Adrenal gland (tissue), 12 donors: ENCODE results near the gene INPP4B. TPM values are rescaled to one million over a fixed set of nuclear protein-coding genes. Genes with fewer than 3 reads are reported as not detected.

Source experiments
- DNase-seq, 7 donors: peaks; one replicate each; pipeline ENCODE4 v3.0.0-alpha.2; 2019 to 2020
- H3K27ac ChIP-seq, 5 donors: fragments of 200-600 bp; sonication (generic) in 4 of 5; 1 replicate in 3 of 5; 2 replicates in 2 of 5; pipeline versions ENCODE4 v1.5.1 to v1.8.0; 2016 to 2020; ENCODE audit warnings: mild to moderate bottlenecking in 1 of 5
- H3K27me3 ChIP-seq: fragments of 200-600 bp; 2 replicates; pipeline ENCODE4 v1.8.0; 2021
- H3K36me3 ChIP-seq, 2 donors: fragments of 200-600 bp; replicated peaks in 1 of 2; 1 replicate in 1 of 2; 2 replicates in 1 of 2; pipeline versions ENCODE4 v1.5.1 to v1.8.0; 2018 to 2022
- H3K4me1 ChIP-seq, 2 donors: fragments of 200-600 bp; replicated peaks in 1 of 2; 1 replicate in 1 of 2; 2 replicates in 1 of 2; pipeline versions ENCODE4 v1.5.1 to v1.8.0; 2018 to 2021
- H3K4me3 ChIP-seq, 4 donors: fragments of 200-600 bp; sonication (generic) in 3 of 4; one replicate each; pipeline ENCODE4 v1.5.1; 2016 to 2018
- H3K9me3 ChIP-seq, 3 donors: fragments of 200-600 bp; sonication (generic) in 1 of 3; replicated peaks in 1 of 3; 1 replicate in 2 of 3; 2 replicates in 1 of 3; pipeline versions ENCODE4 v1.5.1 to v1.8.0; 2016 to 2021
- CTCF ChIP-seq, 6 experiments: fragments of 450-650 bp in 4 of 6; fragments of 200-600 bp in 2 of 6; sonication (generic) in 1 of 6; IDR thresholded peaks; 1 replicate in 5 of 6; 2 replicates in 1 of 6; pipeline versions ENCODE4 v1.5.1 to v1.8.0; 2016 to 2021; ENCODE audit warnings: antibody characterized with exemption in 6 of 6, mild to moderate bottlenecking in 2 of 6, moderate library complexity in 1 of 6
- POLR2A ChIP-seq, 2 donors: fragments of 450-650 bp; IDR thresholded peaks; one replicate each; pipeline ENCODE4 v1.6.1; 2017; ENCODE audit warnings: antibody characterized with exemption in 2 of 2, mild to moderate bottlenecking in 2 of 2, moderate library complexity in 1 of 2
- WGBS, 4 donors: extraction: QIAGEN DNeasy Blood & Tissue Kit in 2 of 4; methylation state at CpG; one replicate each; pipeline versions ENCODE4 v1.1.5 to v1.1.7; 2013 to 2017; 5-methylcytosine and 5-hydroxymethylcytosine counted together
- intact Hi-C, 2 donors: fragments of 100-400 bp; cut with DNase I; formaldehyde crosslinking; loops; one replicate each; pipeline versions ENCODE4 v1.14.1 to v1.15.0; 2022 to 2023
- polyA plus RNA-seq, 3 donors: library from polyadenylated mRNA; stranded (reverse); fragments of 200-250 nt in 2 of 3; fragments of 350-450 nt in 1 of 3; fragmentation: Illumina TruSeq in 1 of 3; extraction: RNeasy Lipid Tissue Mini Kit (QIAGEN cat#74804) in 1 of 3; gene quantifications; one replicate each; pipeline ENCODE4 v1.2.3, GENCODE V29; 2013 to 2014
- total RNA-seq, 9 donors: library from RNA; depleted of rRNA in 4 of 9; stranded (reverse); fragments of >200 nt in 4 of 9; fragments of 120-200 nt in 1 of 9; fragmentation: NEBNext Ultra II Directional in 1 of 9; extraction: Animal tissue kit (Norgen Biotek cat#: 25700) in 1 of 9; gene quantifications; one replicate each; pipeline versions ENCODE4 v1.1.0 to v1.2.4, GENCODE V29; 2013 to 2023
- donor health status: healthy with polysubstance abuse.
- donor health status: Bipolar disorder and iron deficiency.
- donor health status: DM: yes; HTN: yes; CAD: no.
- donor health status: DM: no; HTN: no; CAD: no.
- donor health status: DM: no; HTN: no; CAD: no.
- donor health status: DM: yes; HTN: yes; CAD: no.

The INPP4B gene
- total and polyA plus RNA-seq, 12 donors, result 2.2 to 21.6 (median 11.8) TPM

GRCh38 chr4:142572071-142572470, 274.0 kb downstream of the INPP4B start:
- no peaks in the 10 kb centered on the region for H3K27me3 ChIP-seq
- intact Hi-C loops, result no loop called here
- H3K4me3 ChIP-seq, result no peak overlapping the region
- H3K9me3 ChIP-seq, result no peaks in the 10 kb centered on the region
- H3K27ac ChIP-seq, result no peak overlapping the region
- H3K4me1 ChIP-seq, result peaks cover 0 to 8% of the 10 kb centered on the region in 2 donors
- no peak for TF ChIP-seq POLR2A (IDR thresholded peaks at IDR 0.05)
- no peak for TF ChIP-seq CTCF (IDR thresholded peaks at IDR 0.05)
- DNase-seq, result no peak
- no peaks in the 10 kb centered on the region for H3K36me3 ChIP-seq
- 62 to 71% (median 70%) methylated on average over 1 of the region's 1 CpG for WGBS, 4 donors

- no peaks in the 10 kb centered on the region for H3K36me3 ChIP-seq
- TF ChIP-seq CTCF (IDR thresholded peaks at IDR 0.05), result no peak
- peak in 1 of 2 donors; percentile 18 for TF ChIP-seq POLR2A (IDR thresholded peaks at IDR 0.05)
- peak overlapping the region in 1 of 4 donors; percentile 29 for H3K4me3 ChIP-seq
- 23 to 37% (median 30%) methylated on average over 4 of the region's 4 CpGs for WGBS, 4 donors
- H3K27me3 ChIP-seq, result no peaks in the 10 kb centered on the region
- no peaks in the 10 kb centered on the region for H3K9me3 ChIP-seq
- intact Hi-C loops, result no loop called here
- no peak for DNase-seq
- H3K4me1 ChIP-seq, result peaks cover 0 to 15% of the 10 kb centered on the region in 2 donors
- peak overlapping the region in 3 of 5 donors; percentile 14 to 71 (median 43) for H3K27ac ChIP-seq
These were observed 278.3 kb downstream of the INPP4B start for GRCh38 chr4:142567620-142568451.

- Histone ChIP-seq H3K9me3 (no peaks in the 10 kb centered on the region), H3K4me1 (peaks cover 0 to 15% of the 10 kb centered on the region in 2 donors), H3K4me3 (peak overlapping the region in 1 of 4 donors; percentile 29), H3K27ac (peak overlapping the region in 3 of 5 donors; percentile 14 to 67 (median 43)), H3K36me3 (no peaks in the 10 kb centered on the region), H3K27me3 (no peaks in the 10 kb centered on the region)
- peak in 2 of 7 donors; percentile 12 to 18 for DNase-seq
- 22 to 41% (median 38%) methylated on average over 5 of the region's 5 CpGs for WGBS, 4 donors
- intact Hi-C loops, result no loop called here
- TF ChIP-seq POLR2A (IDR thresholded peaks at IDR 0.05) (no peak), CTCF (IDR thresholded peaks at IDR 0.05) (no peak)
These were observed 278.9 kb downstream of the INPP4B start for GRCh38 chr4:142567199-142567598.

- H3K4me3 ChIP-seq, result peak overlapping the region in 1 of 4 donors; percentile 29
- WGBS, 4 donors, result 70 to 81% (median 75%) methylated on average over 4 of the region's 4 CpGs
- TF ChIP-seq CTCF (IDR thresholded peaks at IDR 0.05) (no peak), POLR2A (IDR thresholded peaks at IDR 0.05) (no peak)
- peak overlapping the region in 3 of 5 donors; percentile 14 to 67 (median 43) for H3K27ac ChIP-seq
- no peaks in the 10 kb centered on the region for H3K9me3 ChIP-seq
- intact Hi-C loops, result no loop called here
- peaks cover 0 to 15% of the 10 kb centered on the region in 2 donors for H3K4me1 ChIP-seq
- H3K27me3 ChIP-seq, result no peaks in the 10 kb centered on the region
- no peaks in the 10 kb centered on the region for H3K36me3 ChIP-seq
- DNase-seq, result no peak
These were observed 279.3 kb downstream of the INPP4B start for GRCh38 chr4:142566777-142567176.
